Measurements from ENCODE around the gene PAX2. TPM values are rescaled to one million over a fixed set of nuclear protein-coding genes. Genes with fewer than 3 reads are reported as not detected.

PAX2 gene
- total and polyA plus RNA-seq, 2 experiments from 2014 or later, result not detected

GRCh38 chr10:100735087-100735336 is 10.4 kb upstream of the PAX2 start:
- Histone ChIP-seq H3K9me3 (ENCODE audit: low read depth) (no peaks in the 10 kb centered on the region), H3K4me3 (no peak overlapping the region), H3K27ac (no peak overlapping the region), H3K4me1 (ENCODE audit: insufficient read depth) (no peaks in the 10 kb centered on the region), H3F3A (ENCODE audit: insufficient read depth) (no peaks in the 10 kb centered on the region), H3K4me2 (ENCODE audit: unreplicated experiment) (no peak overlapping the region), H3K9me2 (ENCODE audit: insufficient read depth) (no peaks in the 10 kb centered on the region), H3K27me3 (replicated peaks; ENCODE audit: insufficient read depth) (peaks cover 98% of the 10 kb centered on the region), H4K20me1 (ENCODE audit: insufficient read depth) (no peaks in the 10 kb centered on the region), H3K9ac (no peak overlapping the region), H3K79me2 (ENCODE audit: insufficient read depth) (no peaks in the 10 kb centered on the region), H3K36me3 (ENCODE audit: low read depth) (no peaks in the 10 kb centered on the region), H2AFZ (no peak overlapping the region)
- in situ Hi-C loops (cut with MboI), result no loop called here
- TF ChIP-seq EZH2phosphoT487 (IDR thresholded peaks at IDR 0.05; ENCODE audit: insufficient read depth, low read depth), result no peak
- no peak for TF ChIP-seq EZH2 (IDR thresholded peaks at IDR 0.05; ENCODE audit: insufficient read depth, poor library complexity, severe bottlenecking)
- DNase-seq, result no peak
- WGBS, 2 experiments (ENCODE audit: low coverage in 1 of 2, low lambda C conversion rate in 2 of 2, missing lambda C conversion rate in 2 of 2), result 34 to 39% methylated on average over 6 to 7 of the region's 7 CpGs

- no peaks in the 10 kb centered on the region for H3F3A ChIP-seq (ENCODE audit: insufficient read depth)
- no peaks in the 10 kb centered on the region for H3K4me1 ChIP-seq (ENCODE audit: insufficient read depth)
- no peak overlapping the region for H3K4me2 ChIP-seq (ENCODE audit: unreplicated experiment)
- TF ChIP-seq EZH2phosphoT487 (IDR thresholded peaks at IDR 0.05; ENCODE audit: insufficient read depth, low read depth) (0 out of 2 replicates have a peak, but pooled peaks have one; percentile 29), EZH2 (IDR thresholded peaks at IDR 0.05; ENCODE audit: insufficient read depth, poor library complexity, severe bottlenecking) (peak; percentile 85)
- in situ Hi-C loops (cut with MboI), result no loop called here
- DNase-seq, result no peak
- H3K79me2 ChIP-seq (ENCODE audit: insufficient read depth), result no peaks in the 10 kb centered on the region
- no peak overlapping the region for H3K27ac ChIP-seq
- H3K36me3 ChIP-seq (ENCODE audit: low read depth), result no peaks in the 10 kb centered on the region
- H2AFZ ChIP-seq, result no peak overlapping the region
- H4K20me1 ChIP-seq (ENCODE audit: insufficient read depth), result no peaks in the 10 kb centered on the region
- no peak overlapping the region for H3K4me3 ChIP-seq
- H3K9me3 ChIP-seq (ENCODE audit: low read depth), result no peaks in the 10 kb centered on the region
- 7 to 11% methylated on average over 40 to 60 of the region's 73 CpGs for WGBS, 2 experiments (ENCODE audit: low coverage in 1 of 2, low lambda C conversion rate in 2 of 2, missing lambda C conversion rate in 2 of 2)
- peaks cover 98% of the 10 kb centered on the region for H3K27me3 ChIP-seq (replicated peaks; ENCODE audit: insufficient read depth)
- no peaks in the 10 kb centered on the region for H3K9me2 ChIP-seq (ENCODE audit: insufficient read depth)
- H3K9ac ChIP-seq, result no peak overlapping the region
Observed at GRCh38 chr10:100735337-100736143, 9.8 kb upstream of the PAX2 start.

DNA sequence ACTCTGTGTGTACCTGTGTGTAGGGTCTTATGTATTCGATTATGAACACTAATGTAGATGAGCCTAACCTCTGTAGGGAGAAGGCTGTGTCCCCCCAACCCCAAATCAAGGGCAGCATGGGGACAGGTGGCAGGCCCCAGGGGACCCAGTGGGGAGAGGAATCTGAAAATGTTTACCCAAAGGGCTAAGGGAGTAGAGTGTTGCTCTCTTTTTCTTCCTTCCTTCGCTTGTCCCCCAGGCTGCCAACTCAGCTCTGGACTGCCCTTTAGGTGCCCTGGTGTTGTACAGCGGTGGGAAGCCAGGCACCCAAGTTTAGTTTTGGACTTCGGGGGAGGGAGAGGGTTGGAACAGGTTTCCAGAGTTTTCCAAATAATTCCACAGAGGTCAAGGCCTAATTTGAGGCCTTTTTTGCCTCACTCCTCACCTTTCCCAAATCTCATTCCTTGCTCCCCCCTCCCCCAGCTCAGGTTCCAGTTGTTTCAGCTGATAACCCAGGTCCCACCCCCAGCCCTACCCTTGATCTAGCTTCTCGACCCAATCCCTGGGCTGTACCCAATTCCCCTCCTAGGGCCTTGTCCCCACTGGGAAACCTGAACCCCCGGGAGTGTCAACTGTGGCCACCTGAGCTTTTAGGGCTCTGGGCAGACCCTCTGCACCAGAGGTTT is 9.1 kb upstream of the PAX2 start:
- H3K4me1 ChIP-seq (ENCODE audit: insufficient read depth), result no peaks in the 10 kb centered on the region
- H3K9ac ChIP-seq, result no peak overlapping the region
- H3K9me2 ChIP-seq (ENCODE audit: insufficient read depth), result no peaks in the 10 kb centered on the region
- WGBS, 2 experiments (ENCODE audit: low coverage in 1 of 2, low lambda C conversion rate in 2 of 2, missing lambda C conversion rate in 2 of 2), result 49 to 51% methylated on average over 6 of the region's 6 CpGs
- no peak for DNase-seq
- no peaks in the 10 kb centered on the region for H3K36me3 ChIP-seq (ENCODE audit: low read depth)
- no peak overlapping the region for H3K4me3 ChIP-seq
- H3K27ac ChIP-seq, result no peak overlapping the region
- no peak overlapping the region for H2AFZ ChIP-seq
- no peaks in the 10 kb centered on the region for H3K9me3 ChIP-seq (ENCODE audit: low read depth)
- TF ChIP-seq EZH2phosphoT487 (IDR thresholded peaks at IDR 0.05; ENCODE audit: insufficient read depth, low read depth), result no peak
- no peak overlapping the region for H3K4me2 ChIP-seq (ENCODE audit: unreplicated experiment)
- peaks cover 98% of the 10 kb centered on the region for H3K27me3 ChIP-seq (replicated peaks; ENCODE audit: insufficient read depth)
- no peaks in the 10 kb centered on the region for H3F3A ChIP-seq (ENCODE audit: insufficient read depth)
- no peaks in the 10 kb centered on the region for H3K79me2 ChIP-seq (ENCODE audit: insufficient read depth)
- in situ Hi-C loops (cut with MboI), result no loop called here
- no peaks in the 10 kb centered on the region for H4K20me1 ChIP-seq (ENCODE audit: insufficient read depth)

- Histone ChIP-seq H3K36me3 (ENCODE audit: low read depth) (no peaks in the 10 kb centered on the region), H3K4me2 (ENCODE audit: unreplicated experiment) (no peak overlapping the region), H3K4me3 (no peak overlapping the region), H3K27ac (no peak overlapping the region), H4K20me1 (ENCODE audit: insufficient read depth) (no peaks in the 10 kb centered on the region), H3K9me3 (ENCODE audit: low read depth) (no peaks in the 10 kb centered on the region), H3K9me2 (ENCODE audit: insufficient read depth) (no peaks in the 10 kb centered on the region), H3K4me1 (ENCODE audit: insufficient read depth) (no peaks in the 10 kb centered on the region), H3K27me3 (replicated peaks; ENCODE audit: insufficient read depth) (peaks cover 98% of the 10 kb centered on the region), H3K9ac (no peak overlapping the region), H3K79me2 (ENCODE audit: insufficient read depth) (no peaks in the 10 kb centered on the region), H3F3A (ENCODE audit: insufficient read depth) (no peaks in the 10 kb centered on the region), H2AFZ (no peak overlapping the region)
- 33 to 40% methylated on average over 7 of the region's 7 CpGs for WGBS, 2 experiments (ENCODE audit: low coverage in 1 of 2, low lambda C conversion rate in 2 of 2, missing lambda C conversion rate in 2 of 2)
- no peak for TF ChIP-seq EZH2phosphoT487 (IDR thresholded peaks at IDR 0.05; ENCODE audit: insufficient read depth, low read depth)
- no peak for TF ChIP-seq EZH2 (IDR thresholded peaks at IDR 0.05; ENCODE audit: insufficient read depth, poor library complexity, severe bottlenecking)
- no peak for DNase-seq
- in situ Hi-C loops (cut with MboI), result no loop called here
Observed at GRCh38 chr10:100736809-100737354, 8.5 kb upstream of the PAX2 start.
